Stomach smooth muscle (tissue), 2 donors: ENCODE measurements around the gene TCF4.
A peak's percentile ranks its signal among the peaks of the same experiment; 100 is the strongest.

Experiments used
- H3K27ac ChIP-seq: one replicate; pipeline ENCODE4 v1.7.0; 2013; ENCODE audit warnings: mild to moderate bottlenecking, low read length, inconsistent platforms
- H3K27me3 ChIP-seq, 2 donors: one replicate each; pipeline ENCODE4 v1.7.0; 2013; ENCODE audit warnings: low read length in 2 of 2; ENCODE audit not compliant: insufficient read depth in 2 of 2, control insufficient read depth in 1 of 2
- H3K36me3 ChIP-seq, 2 donors: one replicate each; pipeline ENCODE4 v1.7.0; 2013; ENCODE audit warnings: low read length in 2 of 2; ENCODE audit not compliant: control insufficient read depth in 2 of 2, insufficient read depth in 2 of 2
- H3K4me1 ChIP-seq: one replicate; pipeline ENCODE4 v1.7.0; 2013; ENCODE audit warnings: low read length; ENCODE audit not compliant: control insufficient read depth, insufficient read depth
- H3K4me3 ChIP-seq, 2 donors: one replicate each; pipeline ENCODE4 v1.7.0; 2013; ENCODE audit warnings: low read length in 2 of 2
- H3K9ac ChIP-seq, 2 donors: one replicate each; pipeline ENCODE4 v1.7.0; 2013; ENCODE audit warnings: low read length in 2 of 2, mild to moderate bottlenecking in 1 of 2
- H3K9me3 ChIP-seq, 2 donors: one replicate each; pipeline ENCODE4 v1.7.0; 2013; ENCODE audit warnings: low read length in 2 of 2; ENCODE audit not compliant: control insufficient read depth in 2 of 2
- donor health status: healthy.
- donor health status: Pancreatic carcinoma.

The TCF4 gene

GRCh38 chr18:55588111-55588869 lies at the start of gene TCF4:
Gene TCF4 (minus strand): TSS chr18:55588192. CDS start chr18:55587116, 1,076 bp downstream.
- H3K4me3 ChIP-seq = peak within 1 kb of the TSS; percentile 82 to 84
- no peaks in the 10 kb centered on the region for H3K36me3 ChIP-seq
- H3K27ac ChIP-seq = peak within 1 kb of the TSS; percentile 43
- no peaks in the 10 kb centered on the region for H3K27me3 ChIP-seq
- no peaks in the 10 kb centered on the region for H3K9me3 ChIP-seq
- H3K9ac ChIP-seq = peak within 1 kb of the TSS; percentile 72
- H3K4me1 ChIP-seq = peaks cover 4% of the 10 kb centered on the region

GRCh38 chr18:55637204-55637603 lies 49.2 kb upstream of the TCF4 start:
- Histone ChIP-seq H3K4me3 (no peak overlapping the region), H3K9ac (no peak overlapping the region), H3K9me3 (peaks cover 0 to 3% of the 10 kb centered on the region in 2 donors), H3K4me1 (no peaks in the 10 kb centered on the region), H3K36me3 (no peaks in the 10 kb centered on the region), H3K27ac (no peak overlapping the region), H3K27me3 (no peaks in the 10 kb centered on the region)

- H3K27ac ChIP-seq = no peak overlapping the region
- no peaks in the 10 kb centered on the region for H3K4me1 ChIP-seq
- no peaks in the 10 kb centered on the region for H3K27me3 ChIP-seq
- H3K36me3 ChIP-seq = no peaks in the 10 kb centered on the region
- no peak overlapping the region for H3K9ac ChIP-seq
- no peaks in the 10 kb centered on the region for H3K9me3 ChIP-seq
- H3K4me3 ChIP-seq = no peak overlapping the region
Measured at GRCh38 chr18:55635439-55635838, 47.4 kb upstream of the TCF4 start.

- H3K4me1 ChIP-seq = no peaks in the 10 kb centered on the region
- no peaks in the 10 kb centered on the region for H3K36me3 ChIP-seq
- no peak overlapping the region for H3K27ac ChIP-seq
- H3K9me3 ChIP-seq = no peaks in the 10 kb centered on the region
- H3K4me3 ChIP-seq = no peak overlapping the region
- no peaks in the 10 kb centered on the region for H3K27me3 ChIP-seq
- H3K9ac ChIP-seq = no peak overlapping the region
Measured at GRCh38 chr18:55634545-55634944, 46.6 kb upstream of the TCF4 start.

GRCh38 chr18:55633032-55633431 lies 45.0 kb upstream of the TCF4 start:
- Histone ChIP-seq H3K36me3 (no peaks in the 10 kb centered on the region), H3K4me3 (no peak overlapping the region), H3K27me3 (no peaks in the 10 kb centered on the region), H3K9me3 (no peaks in the 10 kb centered on the region), H3K27ac (no peak overlapping the region), H3K9ac (no peak overlapping the region), H3K4me1 (no peaks in the 10 kb centered on the region)

- no peak overlapping the region for H3K4me3 ChIP-seq
- H3K27me3 ChIP-seq = no peaks in the 10 kb centered on the region
- no peak overlapping the region for H3K27ac ChIP-seq
- H3K9ac ChIP-seq = no peak overlapping the region
- no peaks in the 10 kb centered on the region for H3K4me1 ChIP-seq
- H3K9me3 ChIP-seq = no peaks in the 10 kb centered on the region
- no peaks in the 10 kb centered on the region for H3K36me3 ChIP-seq
Measured at GRCh38 chr18:55629133-55629532, 41.1 kb upstream of the TCF4 start.

- Histone ChIP-seq H3K4me3 (no peak overlapping the region), H3K27me3 (no peaks in the 10 kb centered on the region), H3K27ac (no peak overlapping the region), H3K4me1 (no peaks in the 10 kb centered on the region), H3K9ac (no peak overlapping the region), H3K9me3 (no peaks in the 10 kb centered on the region), H3K36me3 (no peaks in the 10 kb centered on the region)
Measured at GRCh38 chr18:55627007-55627406, 39.0 kb upstream of the TCF4 start.

GRCh38 chr18:55625901-55626300 lies 37.9 kb upstream of the TCF4 start:
- H3K27ac ChIP-seq = no peak overlapping the region
- no peaks in the 10 kb centered on the region for H3K9me3 ChIP-seq
- no peak overlapping the region for H3K9ac ChIP-seq
- H3K4me1 ChIP-seq = no peaks in the 10 kb centered on the region
- H3K4me3 ChIP-seq = no peak overlapping the region
- no peaks in the 10 kb centered on the region for H3K36me3 ChIP-seq
- no peaks in the 10 kb centered on the region for H3K27me3 ChIP-seq

GRCh38 chr18:55623626-55624025 lies 35.6 kb upstream of the TCF4 start:
- Histone ChIP-seq H3K4me3 (no peak overlapping the region), H3K9ac (no peak overlapping the region), H3K9me3 (no peaks in the 10 kb centered on the region), H3K27me3 (no peaks in the 10 kb centered on the region), H3K36me3 (no peaks in the 10 kb centered on the region), H3K4me1 (no peaks in the 10 kb centered on the region), H3K27ac (no peak overlapping the region)

- Histone ChIP-seq H3K27me3 (no peaks in the 10 kb centered on the region), H3K36me3 (no peaks in the 10 kb centered on the region), H3K4me3 (no peak overlapping the region), H3K27ac (no peak overlapping the region), H3K9ac (no peak overlapping the region), H3K9me3 (no peaks in the 10 kb centered on the region), H3K4me1 (no peaks in the 10 kb centered on the region)
Measured at GRCh38 chr18:55610506-55610905, 22.5 kb upstream of the TCF4 start.

GRCh38 chr18:55609160-55609825 lies 21.3 kb upstream of the TCF4 start:
- Histone ChIP-seq H3K27ac (no peak overlapping the region), H3K9me3 (no peaks in the 10 kb centered on the region), H3K4me3 (no peak overlapping the region), H3K9ac (no peak overlapping the region), H3K27me3 (no peaks in the 10 kb centered on the region), H3K36me3 (no peaks in the 10 kb centered on the region), H3K4me1 (no peaks in the 10 kb centered on the region)
